ENCODE measurements around the gene MTUS2.

Gene MTUS2

DNA sequence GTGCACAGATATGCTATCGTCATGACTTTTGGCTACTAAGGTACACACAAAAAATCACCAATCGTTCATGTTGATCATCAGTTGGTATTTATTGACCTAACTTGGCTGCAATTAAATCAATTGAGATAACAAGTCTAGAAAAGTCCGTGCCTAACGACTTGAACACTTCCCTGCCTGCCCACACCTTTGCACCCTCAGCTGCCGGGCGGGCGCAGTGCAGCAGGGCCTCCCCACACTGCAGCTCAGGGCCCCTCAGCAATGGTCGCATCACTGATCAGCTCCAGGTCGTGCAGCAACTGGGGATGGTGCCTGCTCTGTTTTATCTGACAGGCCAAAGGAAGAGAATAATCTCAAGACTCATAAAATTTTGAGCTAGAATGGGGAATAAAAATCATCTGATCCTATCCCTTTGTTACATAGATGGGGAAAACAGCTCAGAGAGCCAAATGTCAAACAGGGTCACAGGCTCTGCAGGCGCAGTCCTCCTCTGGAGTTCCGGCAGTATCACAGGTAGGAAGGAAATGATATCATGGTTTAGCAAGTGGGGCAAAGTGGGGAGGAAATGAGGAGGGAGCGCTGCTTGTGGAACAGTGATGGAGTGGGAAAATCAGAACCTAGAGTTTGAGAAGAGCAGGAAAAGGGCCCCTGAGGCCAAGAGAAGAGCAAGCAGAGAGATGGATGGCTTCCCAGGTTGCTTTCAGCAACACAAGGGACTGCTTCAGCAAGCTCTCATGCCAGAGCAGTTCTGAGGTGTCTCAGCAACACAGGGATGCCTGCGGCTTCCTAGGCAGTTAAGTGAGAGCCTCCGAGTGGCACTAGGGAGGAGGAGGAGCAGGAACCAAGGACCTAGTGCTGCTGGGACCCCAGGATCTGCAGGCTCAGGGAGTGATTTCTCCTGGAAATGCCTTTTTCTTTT lies 717.9 kb downstream of the MTUS2 start:
- no peak for DNase-seq

DNA sequence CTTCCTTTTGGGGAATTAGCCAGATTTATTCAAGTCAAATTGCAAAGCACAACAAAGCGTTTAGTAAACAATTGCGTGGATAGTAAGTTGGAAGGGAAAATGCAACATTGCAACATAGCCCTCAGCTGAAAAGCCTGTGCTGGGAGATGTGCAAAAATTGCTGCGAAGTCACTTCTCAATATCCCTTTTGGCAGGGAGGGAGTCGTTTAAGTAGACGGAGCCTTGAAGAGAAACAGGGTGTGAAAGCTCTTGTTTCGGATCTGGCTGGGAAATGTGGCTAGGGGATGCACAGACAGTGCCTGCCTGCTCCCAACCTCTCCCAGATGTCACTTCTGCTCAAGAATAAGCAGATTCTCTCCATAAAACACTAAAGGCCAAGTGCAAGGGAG lies 718.5 kb downstream of the MTUS2 start:
- no peak for DNase-seq

GRCh38 chr13:29539856-29540255 lies 719.7 kb downstream of the MTUS2 start:
- no peak for DNase-seq

- DNase-seq, result no peak
Observed at GRCh38 chr13:29540334-29540733, 720.2 kb downstream of the MTUS2 start.

- no peak for DNase-seq
Observed at GRCh38 chr13:29540799-29541198, 720.7 kb downstream of the MTUS2 start.

DNA sequence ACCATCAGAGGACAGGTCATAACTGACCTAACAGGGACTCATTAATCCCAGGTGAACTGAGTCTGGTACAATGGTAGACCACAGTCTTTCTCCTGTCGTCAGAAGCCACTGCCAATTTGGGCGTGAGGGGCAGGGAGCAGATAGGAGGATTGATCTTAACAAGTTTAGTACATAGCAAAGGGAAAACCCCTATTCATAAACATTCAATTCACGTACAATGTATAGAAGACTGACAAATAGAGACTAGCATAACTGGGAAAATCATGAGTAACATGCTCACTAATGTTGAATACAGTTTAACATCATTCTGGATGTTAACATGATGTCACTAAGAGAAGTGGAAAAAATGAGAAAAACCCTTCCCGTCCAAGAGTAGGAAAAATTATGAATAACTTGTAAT lies 721.3 kb downstream of the MTUS2 start:
- no peak for DNase-seq

DNA sequence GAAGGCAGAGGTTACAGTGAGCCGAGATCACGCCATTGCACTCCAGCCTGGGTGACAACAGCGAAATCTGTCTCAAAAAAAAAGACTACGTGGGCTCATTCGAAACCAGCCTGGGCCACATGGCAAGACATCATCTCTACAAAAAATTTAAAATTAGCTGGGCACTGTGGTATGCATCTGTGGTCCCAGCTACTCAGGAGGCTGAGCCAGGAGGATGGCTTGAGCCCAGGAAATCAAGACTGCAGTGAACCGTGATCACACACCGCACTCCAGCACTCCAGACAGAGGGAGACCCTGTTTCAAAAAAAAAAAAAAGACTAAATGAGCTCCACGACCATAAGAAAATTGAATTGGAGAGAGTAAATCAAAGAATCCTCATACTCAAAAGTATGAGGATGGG lies 722.2 kb downstream of the MTUS2 start:
- DNase-seq, result no peak

DNA sequence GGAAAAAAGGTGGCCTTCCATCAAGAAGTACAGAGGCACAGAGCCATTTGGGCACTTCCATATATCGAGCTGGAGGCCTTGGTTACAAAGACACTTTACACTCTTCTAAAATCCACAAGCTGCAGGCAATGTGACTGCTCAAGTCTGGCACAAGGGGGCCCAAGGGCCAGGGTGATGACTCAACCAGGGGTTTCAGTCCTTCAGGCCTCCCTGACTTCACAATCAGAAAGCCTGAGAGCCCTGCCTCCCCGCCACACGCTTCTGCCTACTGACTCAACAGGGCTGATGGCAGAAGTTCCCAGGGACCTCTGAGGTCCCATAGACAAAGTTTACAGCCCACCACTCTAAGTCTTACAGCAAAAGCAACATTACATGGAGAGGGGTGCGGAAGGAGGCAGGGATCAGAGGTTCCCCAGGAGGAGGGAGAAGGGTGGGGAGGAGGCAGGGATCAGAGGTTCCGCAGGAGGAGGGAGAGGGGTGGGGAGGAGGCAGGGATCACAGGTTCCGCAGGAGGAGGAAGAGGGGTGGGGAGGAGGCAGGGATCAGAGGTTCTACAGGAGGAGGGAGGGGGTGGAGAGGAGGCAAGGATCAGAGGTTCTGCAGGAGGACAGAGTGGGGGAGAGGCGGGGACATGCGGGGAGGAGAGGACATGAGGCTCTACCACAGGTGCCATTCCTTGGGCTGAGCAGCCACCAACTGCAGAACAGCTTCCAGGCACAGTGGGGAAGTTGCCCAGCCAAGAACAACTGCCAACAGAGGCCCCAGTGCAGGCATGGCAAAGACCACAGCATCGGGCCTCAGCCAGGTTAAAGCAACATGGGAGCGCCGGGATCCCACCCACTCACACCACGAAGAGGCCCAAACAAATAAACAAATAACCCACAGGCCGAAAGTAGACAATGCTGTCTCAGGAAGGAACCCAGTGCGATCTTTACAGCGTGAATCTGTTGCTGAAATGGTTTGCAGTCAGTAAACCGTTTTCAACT lies 723.4 kb downstream of the MTUS2 start:
- DNase-seq, result peak; percentile 11

DNA sequence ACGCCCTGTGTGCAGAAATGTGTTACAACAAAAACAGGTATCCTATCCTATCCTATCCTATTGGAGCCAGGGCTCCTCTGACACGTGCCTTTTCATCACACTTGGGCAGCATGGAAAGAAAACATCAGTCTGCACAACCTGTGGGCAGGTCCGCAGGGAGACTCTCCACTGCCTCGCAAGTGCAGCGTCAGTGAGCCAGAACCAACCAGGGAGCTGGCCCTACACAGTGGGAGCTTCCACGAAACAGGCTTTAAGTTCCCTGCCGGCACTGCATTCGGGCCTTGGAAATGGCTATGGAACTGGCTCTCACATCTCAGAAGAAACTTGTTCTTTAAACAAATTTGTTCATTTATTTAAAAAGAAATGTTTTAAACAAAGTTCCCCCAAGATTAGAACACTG lies 725.8 kb downstream of the MTUS2 start:
- DNase-seq, result no peak

DNA sequence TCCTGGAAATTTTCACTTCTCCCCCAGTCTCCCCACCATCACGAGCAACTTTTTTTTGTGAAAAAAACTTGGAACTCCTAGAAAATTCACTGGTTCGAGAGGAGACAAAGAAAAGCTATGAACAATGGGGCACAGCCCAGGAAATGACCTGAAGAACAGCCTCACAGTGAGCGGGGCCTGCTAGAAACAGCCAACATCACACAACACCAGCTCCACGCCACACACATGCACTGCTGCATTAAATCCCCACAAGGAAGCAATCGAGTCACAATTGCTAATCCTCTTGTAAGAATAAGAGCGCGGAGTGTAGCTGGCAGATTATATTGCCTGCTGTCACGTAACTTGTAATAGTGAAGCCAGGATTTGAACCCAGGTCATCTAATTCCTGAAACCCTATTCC lies 726.5 kb downstream of the MTUS2 start:
- DNase-seq, result no peak

DNA sequence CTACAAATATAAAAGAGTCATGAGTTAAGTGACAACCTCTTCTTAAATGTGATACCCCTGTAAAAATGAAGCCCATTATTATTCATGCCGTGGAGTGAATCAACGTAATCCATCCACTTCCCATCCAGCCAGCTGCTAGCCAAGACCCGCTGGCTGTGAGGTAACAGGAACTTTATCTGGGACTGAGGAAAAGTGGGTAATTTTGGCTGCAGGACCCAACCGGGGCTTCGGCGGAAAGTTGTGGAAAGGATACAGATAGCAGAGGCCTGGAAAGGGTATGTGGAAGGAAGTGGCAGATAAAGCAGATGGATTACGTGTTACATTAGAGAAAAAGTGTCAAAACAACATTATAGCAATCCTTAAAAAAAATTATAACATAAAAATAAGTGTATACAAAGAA lies 727.0 kb downstream of the MTUS2 start:
- DNase-seq, result no peak

DNA sequence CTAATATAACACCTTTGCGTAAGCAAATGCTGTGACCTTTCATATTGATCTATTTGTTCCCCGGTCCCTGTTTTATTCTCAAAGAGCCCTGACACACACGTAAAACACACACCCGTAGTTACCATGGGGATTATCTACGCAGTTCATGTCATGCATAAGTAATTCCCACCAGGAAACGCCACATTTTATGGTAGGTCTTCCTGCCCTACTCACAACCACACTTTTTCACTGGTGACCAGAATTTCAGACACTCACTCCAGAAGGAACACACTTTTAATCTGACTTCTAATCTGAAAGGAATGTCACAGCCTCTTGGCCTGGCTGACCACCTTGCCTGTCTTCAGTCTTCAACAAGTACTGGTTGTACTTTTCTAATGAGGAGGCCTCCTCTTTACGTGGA lies 728.6 kb downstream of the MTUS2 start:
- no peak for DNase-seq

DNA sequence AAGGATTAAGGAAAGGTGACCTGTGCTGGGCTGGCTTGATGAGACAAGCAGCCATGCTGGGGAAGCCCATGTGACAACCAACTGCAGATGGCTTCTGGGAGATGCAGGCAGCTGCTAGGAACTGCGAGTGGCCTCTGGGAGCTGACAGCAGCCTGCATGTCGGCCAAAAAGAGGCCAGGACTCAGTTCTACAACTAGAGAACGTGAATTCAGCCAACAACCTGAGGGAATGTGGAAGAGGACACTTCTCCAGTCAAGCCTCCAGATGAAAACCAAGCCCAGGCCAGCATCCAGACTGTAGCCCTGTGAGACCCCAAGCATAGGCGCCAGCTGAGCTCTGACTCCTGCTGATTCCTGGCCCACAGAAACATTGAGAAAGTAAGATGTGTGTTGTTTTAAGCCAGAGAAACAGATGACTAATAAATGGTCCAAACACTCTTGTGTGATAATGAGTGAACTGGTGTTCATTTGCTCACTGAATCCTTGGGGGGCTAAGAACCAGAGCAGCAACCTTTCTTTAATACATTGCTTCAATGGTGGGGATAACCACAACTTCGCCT lies 730.4 kb downstream of the MTUS2 start:
- DNase-seq, result no peak

GRCh38 chr13:29551214-29551613 lies 731.1 kb downstream of the MTUS2 start:
- no peak for DNase-seq

Measured in HCEC 1CT (cell line).